ENCODE data around the gene ZNF568.

ZNF568 gene

GRCh38 chr19:36997843-36998235 lies 81.7 kb downstream of the ZNF568 start:
- DNase-seq, result no peak

GRCh38 chr19:36999313-36999712 lies 83.2 kb downstream of the ZNF568 start:
- DNase-seq, result no peak

- DNase-seq, result peak in 27 of 56 donors; percentile 1 to 51 (median 14)
These were observed 91.6 kb downstream of the ZNF568 start for GRCh38 chr19:37007587-37008220.

GRCh38 chr19:37009871-37010270 lies 93.7 kb downstream of the ZNF568 start:
- DNase-seq, result peak in 1 of 56 donors; percentile 1

GRCh38 chr19:37012093-37012745 lies 96.1 kb downstream of the ZNF568 start:
- DNase-seq, result no peak

- DNase-seq, result no peak
These were observed 98.3 kb downstream of the ZNF568 start for GRCh38 chr19:37014456-37014855.

- DNase-seq, result no peak
These were observed 129.0 kb downstream of the ZNF568 start for GRCh38 chr19:37045140-37045539.
